Adrenal gland (tissue), 12 donors: Measurements from ENCODE around the gene INAFM2. TPM values are rescaled to one million over a fixed set of nuclear protein-coding genes. Genes with fewer than 3 reads are reported as not detected.

Experiments
- DNase-seq, 7 donors: peaks; one replicate each; pipeline ENCODE4 v3.0.0-alpha.2; 2019 to 2020
- H3K27ac ChIP-seq, 5 donors: fragments of 200-600 bp; sonication (generic) in 4 of 5; 1 replicate in 3 of 5; 2 replicates in 2 of 5; pipeline versions ENCODE4 v1.5.1 to v1.8.0; 2016 to 2020; ENCODE audit warnings: mild to moderate bottlenecking in 1 of 5
- H3K27me3 ChIP-seq: fragments of 200-600 bp; 2 replicates; pipeline ENCODE4 v1.8.0; 2021
- H3K36me3 ChIP-seq, 2 donors: fragments of 200-600 bp; replicated peaks in 1 of 2; 1 replicate in 1 of 2; 2 replicates in 1 of 2; pipeline versions ENCODE4 v1.5.1 to v1.8.0; 2018 to 2022
- H3K4me1 ChIP-seq, 2 donors: fragments of 200-600 bp; replicated peaks in 1 of 2; 1 replicate in 1 of 2; 2 replicates in 1 of 2; pipeline versions ENCODE4 v1.5.1 to v1.8.0; 2018 to 2021
- H3K4me3 ChIP-seq, 4 donors: fragments of 200-600 bp; sonication (generic) in 3 of 4; one replicate each; pipeline ENCODE4 v1.5.1; 2016 to 2018
- H3K9me3 ChIP-seq, 3 donors: fragments of 200-600 bp; sonication (generic) in 1 of 3; replicated peaks in 1 of 3; 1 replicate in 2 of 3; 2 replicates in 1 of 3; pipeline versions ENCODE4 v1.5.1 to v1.8.0; 2016 to 2021
- CTCF ChIP-seq, 6 experiments: fragments of 450-650 bp in 4 of 6; fragments of 200-600 bp in 2 of 6; sonication (generic) in 1 of 6; IDR thresholded peaks; 1 replicate in 5 of 6; 2 replicates in 1 of 6; pipeline versions ENCODE4 v1.5.1 to v1.8.0; 2016 to 2021; ENCODE audit warnings: antibody characterized with exemption in 6 of 6, mild to moderate bottlenecking in 2 of 6, moderate library complexity in 1 of 6
- POLR2A ChIP-seq, 2 donors: fragments of 450-650 bp; IDR thresholded peaks; one replicate each; pipeline ENCODE4 v1.6.1; 2017; ENCODE audit warnings: antibody characterized with exemption in 2 of 2, mild to moderate bottlenecking in 2 of 2, moderate library complexity in 1 of 2
- WGBS, 4 donors: extraction: QIAGEN DNeasy Blood & Tissue Kit in 2 of 4; methylation state at CpG; one replicate each; pipeline versions ENCODE4 v1.1.5 to v1.1.7; 2013 to 2017; 5-methylcytosine and 5-hydroxymethylcytosine counted together
- intact Hi-C, 2 donors: fragments of 100-400 bp; cut with DNase I; formaldehyde crosslinking; loops; one replicate each; pipeline versions ENCODE4 v1.14.1 to v1.15.0; 2022 to 2023
- polyA plus RNA-seq, 3 donors: library from polyadenylated mRNA; stranded (reverse); fragments of 200-250 nt in 2 of 3; fragments of 350-450 nt in 1 of 3; fragmentation: Illumina TruSeq in 1 of 3; extraction: RNeasy Lipid Tissue Mini Kit (QIAGEN cat#74804) in 1 of 3; gene quantifications; one replicate each; pipeline ENCODE4 v1.2.3, GENCODE V29; 2013 to 2014
- total RNA-seq, 9 donors: library from RNA; depleted of rRNA in 4 of 9; stranded (reverse); fragments of >200 nt in 4 of 9; fragments of 120-200 nt in 1 of 9; fragmentation: NEBNext Ultra II Directional in 1 of 9; extraction: Animal tissue kit (Norgen Biotek cat#: 25700) in 1 of 9; gene quantifications; one replicate each; pipeline versions ENCODE4 v1.1.0 to v1.2.4, GENCODE V29; 2013 to 2023
- donor health status: healthy with polysubstance abuse.
- donor health status: Bipolar disorder and iron deficiency.
- donor health status: DM: yes; HTN: yes; CAD: no.
- donor health status: DM: no; HTN: no; CAD: no.
- donor health status: DM: no; HTN: no; CAD: no.
- donor health status: DM: yes; HTN: yes; CAD: no.

Gene INAFM2
- total and polyA plus RNA-seq, 12 donors = 10.6 to 25.5 (median 20.1) TPM

- intact Hi-C loops = loop anchor here (5.0 to 10.0 kb wide), 4 partner anchors 33 to 235 kb away; no protein-coding TSS in a partner anchor
- no peaks in the 10 kb centered on the region for H3K9me3 ChIP-seq
- DNase-seq = peak; percentile 47 to 85 (median 75)
- no peak overlapping the region for H3K4me3 ChIP-seq
- WGBS, 4 donors = 16 to 27% (median 22%) methylated on average over 15 to 40 of the region's 40 CpGs
- H3K36me3 ChIP-seq = no peaks in the 10 kb centered on the region
- no peak overlapping the region for H3K27ac ChIP-seq
- H3K4me1 ChIP-seq = peaks cover 14 to 15% of the 10 kb centered on the region in 2 donors
- TF ChIP-seq CTCF (IDR thresholded peaks at IDR 0.05) (peak; percentile 86 to 99 (median 92)), POLR2A (IDR thresholded peaks at IDR 0.05) (no peak)
- H3K27me3 ChIP-seq = peaks cover 47% of the 10 kb centered on the region
Measured at GRCh38 chr15:40279437-40280141, 43.9 kb upstream of the INAFM2 start.

- Histone ChIP-seq H3K4me1 (peaks cover 14 to 15% of the 10 kb centered on the region in 2 donors), H3K27ac (no peak overlapping the region), H3K36me3 (no peaks in the 10 kb centered on the region), H3K27me3 (peaks cover 47% of the 10 kb centered on the region), H3K9me3 (no peaks in the 10 kb centered on the region), H3K4me3 (no peak overlapping the region)
- intact Hi-C loops = loop anchor here (5.0 kb wide), 2 partner anchors 142 to 147 kb away; no protein-coding TSS in a partner anchor
- DNase-seq = no peak
- 54 to 74% (median 61%) methylated on average over 30 of the region's 30 CpGs for WGBS, 4 donors
- TF ChIP-seq POLR2A (IDR thresholded peaks at IDR 0.05) (no peak), CTCF (IDR thresholded peaks at IDR 0.05) (no peak)
Measured at GRCh38 chr15:40280260-40281056, 43.0 kb upstream of the INAFM2 start.

GRCh38 chr15:40281057-40281800 is 42.3 kb upstream of the INAFM2 start:
- no peak for DNase-seq
- TF ChIP-seq POLR2A (IDR thresholded peaks at IDR 0.05) (no peak), CTCF (IDR thresholded peaks at IDR 0.05) (no peak)
- 59 to 79% (median 65%) methylated on average over 19 to 43 of the region's 43 CpGs for WGBS, 4 donors
- Histone ChIP-seq H3K9me3 (no peaks in the 10 kb centered on the region), H3K27ac (no peak overlapping the region), H3K4me1 (peaks cover 14 to 15% of the 10 kb centered on the region in 2 donors), H3K4me3 (peak overlapping the region in 1 of 4 donors; percentile 50), H3K36me3 (no peaks in the 10 kb centered on the region), H3K27me3 (peaks cover 47% of the 10 kb centered on the region)
- intact Hi-C loops = loop anchor here (5.0 kb wide), 2 partner anchors 141 to 146 kb away; no protein-coding TSS in a partner anchor

- no peaks in the 10 kb centered on the region for H3K36me3 ChIP-seq
- DNase-seq = no peak
- no peaks in the 10 kb centered on the region for H3K9me3 ChIP-seq
- H3K27ac ChIP-seq = no peak overlapping the region
- intact Hi-C loops = loop anchor here (5.0 kb wide), 2 partner anchors 141 to 146 kb away; no protein-coding TSS in a partner anchor
- H3K27me3 ChIP-seq = peaks cover 47% of the 10 kb centered on the region
- TF ChIP-seq POLR2A (IDR thresholded peaks at IDR 0.05) (no peak), CTCF (IDR thresholded peaks at IDR 0.05) (no peak)
- peak overlapping the region in 1 of 4 donors; percentile 50 for H3K4me3 ChIP-seq
- WGBS, 4 donors = 3 to 6% (median 5%) methylated on average over 6 to 51 of the region's 51 CpGs; no CpG with 5 or more reads in 1 of the 4 donors
- H3K4me1 ChIP-seq = peaks cover 14 to 15% of the 10 kb centered on the region in 2 donors
Measured at GRCh38 chr15:40281801-40282146, 41.7 kb upstream of the INAFM2 start.
